ENCODE results near the gene ALCAM.

- no peak for TF ChIP-seq CTCF (IDR thresholded peaks at IDR 0.05)
- TF ChIP-seq POLR2A (IDR thresholded peaks at IDR 0.05): no peak
- no peak for TF ChIP-seq POLR2AphosphoS5 (IDR thresholded peaks at IDR 0.05)
These were observed 19.3 kb downstream of the ALCAM start for GRCh38 chr3:105385819-105386508.
